Natural killer cell treated with Interleukin-12 subunit alpha and Interleukin-12 subunit beta and Interleukin-15 and Interleukin-18, amount 100 ng/mL, for 72 hours (primary cell): Measurements from ENCODE around the gene JPT1. TPM values are rescaled to one million over a fixed set of nuclear protein-coding genes. Genes with fewer than 3 reads are reported as not detected.

Experiments used
- total RNA-seq, 2 donors: library from RNA; stranded (reverse); gene quantifications; one replicate each; pipeline ENCODE4 v1.2.3, GENCODE V29; 2022

Gene JPT1
- total RNA-seq, 2 donors from 2014 or later: 219 to 351 TPM

Other genes starting within 250 kb of the JPT1 start
- gene USH1G, start 231.3 kb downstream of the JPT1 start, total RNA-seq: not detected
- gene OTOP2, start 230.2 kb downstream of the JPT1 start, total RNA-seq: not detected
- gene OTOP3, start 218.6 kb downstream of the JPT1 start, total RNA-seq: not detected
- under 1 TPM; 0.47 to 0.83 TPM for gene HID1, start 181.8 kb downstream of the JPT1 start, total RNA-seq
- under 1 TPM; 0.07 to 0.47 TPM for gene CDR2L, start 166.9 kb downstream of the JPT1 start, total RNA-seq
- gene MRPL58, start 141.8 kb downstream of the JPT1 start, total RNA-seq: 10 to 100 TPM; 46.6 to 61.8 TPM
- gene ATP5PD, start 107.5 kb downstream of the JPT1 start, total RNA-seq: 100 to 1,000 TPM; 153 to 187 TPM
- gene KCTD2, start 107.3 kb downstream of the JPT1 start, total RNA-seq: 10 to 100 TPM; 20.0 to 20.1 TPM
- 1 to 10 TPM; 4.6 TPM for gene SLC16A5, start 66.6 kb downstream of the JPT1 start, total RNA-seq
- gene ARMC7, start 44.5 kb downstream of the JPT1 start, total RNA-seq: 10 to 100 TPM; 13.3 to 13.7 TPM
- gene NT5C, start 22.8 kb downstream of the JPT1 start, total RNA-seq: 10 to 100 TPM; 76.9 to 87.9 TPM
- gene SUMO2, start 28.4 kb upstream of the JPT1 start, total RNA-seq: 100 to 1,000 TPM; 332 to 497 TPM
- 100 to 1,000 TPM in 1 of 2 donors, 10 to 100 TPM in 1; 94.1 to 202 TPM for gene NUP85, start 51.2 kb upstream of the JPT1 start, total RNA-seq
- gene GGA3, start 107.1 kb upstream of the JPT1 start, total RNA-seq: 100 to 1,000 TPM in 1 of 2 donors, 10 to 100 TPM in 1; 77.3 to 111 TPM
- 10 to 100 TPM; 76.4 to 82.8 TPM for gene MRPS7, start 107.4 kb upstream of the JPT1 start, total RNA-seq
- gene MIF4GD, start 116.7 kb upstream of the JPT1 start, total RNA-seq: 10 to 100 TPM; 32.3 to 35.2 TPM
- 100 to 1,000 TPM in 1 of 2 donors, 10 to 100 TPM in 1; 53.0 to 140 TPM for gene SLC25A19, start 134.9 kb upstream of the JPT1 start, total RNA-seq